OCI-LY3 (cell line): ENCODE data around the gene SYT2.
A peak's percentile ranks its signal among the peaks of the same experiment; 100 is the strongest.
"Not testable (repeated sequence)": the region's sequence is repeated elsewhere in the genome, so short reads cannot be mapped to it uniquely, and the experiment has no call there.

ENCODE experiments used
- H2AFZ ChIP-seq: fragments of 200-600, 300-600 bp; shearing (Covaris generic); 2 replicates; pipeline ENCODE4 v1.6.0; 2014; ENCODE audit warnings: antibody characterized with exemption, low read depth, low read length
- H3K27ac ChIP-seq: fragments of 200-600, 300-600 bp; sonication (generic); 2 replicates; pipeline ENCODE4 v1.5.1; 2014; ENCODE audit warnings: mild to moderate bottlenecking, low read length, moderate library complexity, mixed read lengths
- H3K27me3 ChIP-seq: fragments of 200-600, 300-600 bp; sonication (generic); 2 replicates; pipeline ENCODE4 v1.6.1; 2014; ENCODE audit warnings: low read depth, low read length, mixed read lengths
- H3K36me3 ChIP-seq: fragments of 200-600, 300-600 bp; sonication (generic); replicated peaks from 2 replicates; pipeline ENCODE3; 2014; ENCODE audit warnings: low read depth, low read length, mixed read lengths
- H3K4me1 ChIP-seq: fragments of 300-600, 200-600 bp; sonication (generic); 2 replicates; pipeline ENCODE4 v1.6.1; 2014; ENCODE audit warnings: low read length, mixed read lengths
- H3K4me2 ChIP-seq: fragments of 200-600, 300-600 bp; sonication (generic); 2 replicates; pipeline ENCODE4 v1.6.1; 2014; ENCODE audit warnings: low read length, mixed read lengths
- H3K4me3 ChIP-seq: fragments of 300-600, 200-600 bp; sonication (generic); 2 replicates; pipeline ENCODE4 v1.5.1; 2014; ENCODE audit warnings: antibody characterized with exemption, mild to moderate bottlenecking, low read length, moderate library complexity
- H3K79me2 ChIP-seq: fragments of 300-600, 200-600 bp; shearing (Covaris generic); 2 replicates; pipeline ENCODE4 v1.6.1; 2014; ENCODE audit warnings: mild to moderate bottlenecking, low read length, mixed read lengths
- H3K9ac ChIP-seq: fragments of 300-600, 200-600 bp; shearing (Covaris generic); 2 replicates; pipeline ENCODE4 v1.6.0; 2014; ENCODE audit warnings: mild to moderate bottlenecking, low read length, moderate library complexity
- H3K9me3 ChIP-seq: fragments of 200-600, 300-600 bp; shearing (Covaris generic); 2 replicates; pipeline ENCODE4 v1.6.1; 2014; ENCODE audit warnings: low read length, mixed read lengths; ENCODE audit not compliant: insufficient read depth
- H4K20me1 ChIP-seq: fragments of 200-600, 300-600 bp; sonication (generic); 2 replicates; pipeline ENCODE4 v1.6.1; 2016; ENCODE audit warnings: low read length, mixed read lengths; ENCODE audit not compliant: insufficient read depth
- CTCF ChIP-seq: fragments of 200-600, 300-600 bp; sonication (generic); IDR thresholded peaks from 2 replicates; pipeline ENCODE4 v1.5.1; 2014; ENCODE audit warnings: antibody characterized with exemption, low read length, low read depth
- EZH2phosphoT487 ChIP-seq: fragments of 200-600 bp; shearing (Covaris generic); IDR thresholded peaks from 2 replicates; pipeline ENCODE4 v1.6.1; 2018; ENCODE audit warnings: antibody characterized with exemption, mixed run types, low read depth

The SYT2 gene

DNA sequence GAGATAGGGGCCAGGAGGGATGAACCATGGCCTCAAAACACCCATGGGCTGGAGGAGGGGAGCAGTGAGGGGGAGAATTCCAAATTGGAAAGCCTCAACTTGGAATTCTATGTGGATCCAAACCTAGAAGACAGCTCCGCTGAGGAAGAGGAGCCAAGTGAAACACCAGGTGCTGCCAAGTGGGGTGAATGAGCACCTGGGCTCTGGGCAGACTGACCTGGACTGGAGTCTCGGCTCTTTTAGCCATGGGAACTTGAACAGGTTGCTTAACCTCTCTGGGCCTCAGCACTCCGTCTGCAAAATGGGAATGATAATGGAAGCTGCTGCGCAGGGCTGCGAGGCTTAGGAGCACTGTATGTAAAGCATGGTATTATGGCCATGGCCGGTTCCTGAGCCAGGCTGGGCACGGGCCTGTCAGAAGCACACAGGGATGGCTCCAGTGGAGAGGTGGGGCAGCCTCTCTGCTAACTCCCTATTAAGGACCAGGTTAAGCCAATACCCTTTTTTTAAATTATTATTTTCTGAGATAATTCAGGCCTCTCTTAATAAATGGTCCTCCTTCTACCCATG lies 81.5 kb downstream of the SYT2 start:
- no peaks in the 10 kb centered on the region for H3K9me3 ChIP-seq
- no peak overlapping the region for H3K9ac ChIP-seq
- TF ChIP-seq EZH2phosphoT487 (no peak), CTCF (no peak)
- no peaks in the 10 kb centered on the region for H3K79me2 ChIP-seq
- peaks cover 77% of the 10 kb centered on the region for H3K27me3 ChIP-seq
- H2AFZ ChIP-seq = no peak overlapping the region
- H3K4me3 ChIP-seq = no peak overlapping the region
- H3K4me2 ChIP-seq = no peak overlapping the region
- H3K27ac ChIP-seq = no peak overlapping the region
- H4K20me1 ChIP-seq = peaks cover 18% of the 10 kb centered on the region
- H3K4me1 ChIP-seq = peaks cover 8% of the 10 kb centered on the region
- no peaks in the 10 kb centered on the region for H3K36me3 ChIP-seq

GRCh38 chr1:202627841-202628565 lies 82.3 kb downstream of the SYT2 start:
- Histone ChIP-seq H3K36me3 (no peaks in the 10 kb centered on the region), H3K9me3 (no peaks in the 10 kb centered on the region), H3K4me3 (no peak overlapping the region), H3K27me3 (peaks cover 77% of the 10 kb centered on the region), H2AFZ (no peak overlapping the region), H3K9ac (no peak overlapping the region), H3K79me2 (no peaks in the 10 kb centered on the region), H3K4me2 (no peak overlapping the region), H3K4me1 (peaks cover 8% of the 10 kb centered on the region), H3K27ac (no peak overlapping the region), H4K20me1 (peaks cover 18% of the 10 kb centered on the region)
- TF ChIP-seq EZH2phosphoT487 (no peak), CTCF (no peak)

- H3K27ac ChIP-seq, H3K4me1 ChIP-seq, H3K36me3 ChIP-seq, H3K9ac ChIP-seq, H3K4me3 ChIP-seq, H3K79me2 ChIP-seq, H3K4me2 ChIP-seq, H2AFZ ChIP-seq, H3K9me3 ChIP-seq: not testable (repeated sequence)
- peaks cover 83% of the 10 kb centered on the region for H3K27me3 ChIP-seq
- H4K20me1 ChIP-seq = peaks cover 19% of the 10 kb centered on the region
Measured at GRCh38 chr1:202627036-202627435, 83.2 kb downstream of the SYT2 start.

DNA sequence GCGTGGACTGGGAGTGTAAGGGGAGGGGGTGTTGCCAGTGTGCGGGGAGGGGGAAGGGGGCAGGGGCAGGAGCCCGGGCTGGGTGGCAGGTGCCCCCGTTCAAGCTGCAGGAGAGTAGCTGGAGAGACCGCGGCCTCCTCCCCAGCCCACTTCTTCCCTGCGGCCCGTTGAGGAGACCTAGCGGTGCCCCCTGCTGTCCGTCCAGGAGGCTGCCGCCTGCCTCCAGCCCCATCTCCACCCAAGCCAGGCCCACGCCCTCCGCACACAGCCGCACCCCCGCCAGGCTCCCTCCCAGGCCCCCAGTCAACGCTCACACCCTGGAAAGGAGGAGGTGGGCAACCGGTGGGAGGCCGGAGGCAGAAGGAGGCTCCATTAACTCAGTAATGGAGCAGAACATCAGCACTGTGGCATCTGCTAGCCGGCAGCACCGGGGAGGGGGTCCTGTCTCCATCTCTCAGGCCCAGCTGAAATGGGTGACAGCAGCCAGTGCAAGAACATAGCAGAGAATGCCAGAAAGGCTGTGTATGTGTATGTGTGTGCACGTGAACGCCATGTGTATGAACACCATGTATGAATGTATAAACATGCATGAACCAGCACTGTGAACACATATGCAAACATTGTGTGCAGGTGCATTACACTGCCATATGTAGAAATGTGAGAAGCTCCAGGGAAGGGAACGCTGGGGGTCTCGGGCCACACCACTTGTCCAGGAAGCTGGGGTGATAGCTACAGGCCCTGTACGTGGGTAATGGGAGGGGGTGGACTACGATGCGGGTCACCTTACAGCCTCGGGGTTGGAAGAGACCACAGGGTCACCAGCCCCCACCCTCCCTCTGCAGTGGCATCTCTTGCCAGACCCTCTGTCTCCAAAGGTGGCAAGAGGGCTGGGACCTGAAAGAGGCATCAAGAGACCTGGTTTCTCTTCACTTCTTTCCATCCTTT lies 84.6 kb downstream of the SYT2 start:
- H3K27ac ChIP-seq = no peak overlapping the region
- peaks cover 8% of the 10 kb centered on the region for H3K4me1 ChIP-seq
- peaks cover 19% of the 10 kb centered on the region for H4K20me1 ChIP-seq
- H3K27me3 ChIP-seq = peaks cover 83% of the 10 kb centered on the region
- H3K4me3 ChIP-seq = no peak overlapping the region
- no peak overlapping the region for H3K9ac ChIP-seq
- H3K9me3 ChIP-seq = no peaks in the 10 kb centered on the region
- H3K36me3 ChIP-seq = no peaks in the 10 kb centered on the region
- no peak overlapping the region for H3K4me2 ChIP-seq
- no peaks in the 10 kb centered on the region for H3K79me2 ChIP-seq
- TF ChIP-seq EZH2phosphoT487 (no peak), CTCF (peak; percentile 53)
- no peak overlapping the region for H2AFZ ChIP-seq
